Left ventricle myocardium inferior (tissue), 1 donor: ENCODE measurements around the gene KIF11. TPM values are rescaled to one million over a fixed set of nuclear protein-coding genes. Genes with fewer than 3 reads are reported as not detected.

Experiments used
- DNase-seq: peaks from one replicate; pipeline ENCODE4 v3.0.0-alpha.2; 2020
- H3K27ac ChIP-seq: fragments of 200-600 bp; replicated peaks from 2 replicates; pipeline ENCODE4 v1.8.0; 2021
- H3K27me3 ChIP-seq: fragments of 200-600 bp; 2 replicates; pipeline ENCODE4 v1.8.0; 2021; ENCODE audit warnings: low read depth
- H3K36me3 ChIP-seq: fragments of 200-600 bp; 2 replicates; pipeline ENCODE4 v1.8.0; 2021
- H3K4me1 ChIP-seq: fragments of 200-600 bp; 2 replicates; pipeline ENCODE4 v1.8.0; 2021
- H3K4me3 ChIP-seq: fragments of 200-600 bp; 2 replicates; pipeline ENCODE4 v1.8.0; 2021; ENCODE audit warnings: mild to moderate bottlenecking, moderate library complexity
- H3K9me3 ChIP-seq: fragments of 200-600 bp; replicated peaks from 2 replicates; pipeline ENCODE4 v1.8.0; 2021
- intact Hi-C: fragments of 100-400 bp; cut with micrococcal nuclease; formaldehyde crosslinking; loops from one replicate; pipeline ENCODE4 v1.11.0; 2022
- total RNA-seq: library from RNA; stranded (reverse); fragmentation: NEBNext Ultra II Directional; extraction: Animal tissue kit (Norgen Biotek cat#: 25700); gene quantifications from one replicate; pipeline ENCODE4 v1.2.1, GENCODE V29; 2021
- TF ChIP-seq, protein P1 (sequence below): fragments of 200-600 bp; IDR thresholded peaks from 2 replicates; pipeline ENCODE4 v1.8.0; 2021; ENCODE audit warnings: antibody characterized with exemption, mild to moderate bottlenecking, borderline replicate concordance
- donor health status: DM: no; HTN: yes; CAD: no; lungs with severe emphysema.

The KIF11 gene
- total RNA-seq, 1 donor from 2014 or later = 0.96 TPM

GRCh38 chr10:92593619-92594588 lies 974 bp downstream of the KIF11 start:
- Histone ChIP-seq H3K27ac (no peak overlapping the region), H3K27me3 (no peaks in the 10 kb centered on the region)

GRCh38 chr10:92595505-92595904 lies 2.6 kb downstream of the KIF11 start:
- H3K27ac ChIP-seq = no peak overlapping the region
- intact Hi-C loops = no loop called here
- no peaks in the 10 kb centered on the region for H3K9me3 ChIP-seq
- no peak for DNase-seq
- no peaks in the 10 kb centered on the region for H3K27me3 ChIP-seq
- TF ChIP-seq, protein P1, sequence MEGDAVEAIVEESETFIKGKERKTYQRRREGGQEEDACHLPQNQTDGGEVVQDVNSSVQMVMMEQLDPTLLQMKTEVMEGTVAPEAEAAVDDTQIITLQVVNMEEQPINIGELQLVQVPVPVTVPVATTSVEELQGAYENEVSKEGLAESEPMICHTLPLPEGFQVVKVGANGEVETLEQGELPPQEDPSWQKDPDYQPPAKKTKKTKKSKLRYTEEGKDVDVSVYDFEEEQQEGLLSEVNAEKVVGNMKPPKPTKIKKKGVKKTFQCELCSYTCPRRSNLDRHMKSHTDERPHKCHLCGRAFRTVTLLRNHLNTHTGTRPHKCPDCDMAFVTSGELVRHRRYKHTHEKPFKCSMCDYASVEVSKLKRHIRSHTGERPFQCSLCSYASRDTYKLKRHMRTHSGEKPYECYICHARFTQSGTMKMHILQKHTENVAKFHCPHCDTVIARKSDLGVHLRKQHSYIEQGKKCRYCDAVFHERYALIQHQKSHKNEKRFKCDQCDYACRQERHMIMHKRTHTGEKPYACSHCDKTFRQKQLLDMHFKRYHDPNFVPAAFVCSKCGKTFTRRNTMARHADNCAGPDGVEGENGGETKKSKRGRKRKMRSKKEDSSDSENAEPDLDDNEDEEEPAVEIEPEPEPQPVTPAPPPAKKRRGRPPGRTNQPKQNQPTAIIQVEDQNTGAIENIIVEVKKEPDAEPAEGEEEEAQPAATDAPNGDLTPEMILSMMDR = no peak
- H3K4me3 ChIP-seq = no peak overlapping the region
- H3K36me3 ChIP-seq = no peaks in the 10 kb centered on the region
- H3K4me1 ChIP-seq = peaks cover 25% of the 10 kb centered on the region

More at GRCh38 chr10:92593619-92594588, 974 bp downstream of the KIF11 start:
- H3K9me3 ChIP-seq = no peaks in the 10 kb centered on the region
- peaks cover 25% of the 10 kb centered on the region for H3K4me1 ChIP-seq
- no peak for DNase-seq
- peak overlapping the region; percentile 93 for H3K4me3 ChIP-seq
- intact Hi-C loops = no loop called here
- H3K36me3 ChIP-seq = no peaks in the 10 kb centered on the region
- TF ChIP-seq, protein P1 = no peak

DNA sequence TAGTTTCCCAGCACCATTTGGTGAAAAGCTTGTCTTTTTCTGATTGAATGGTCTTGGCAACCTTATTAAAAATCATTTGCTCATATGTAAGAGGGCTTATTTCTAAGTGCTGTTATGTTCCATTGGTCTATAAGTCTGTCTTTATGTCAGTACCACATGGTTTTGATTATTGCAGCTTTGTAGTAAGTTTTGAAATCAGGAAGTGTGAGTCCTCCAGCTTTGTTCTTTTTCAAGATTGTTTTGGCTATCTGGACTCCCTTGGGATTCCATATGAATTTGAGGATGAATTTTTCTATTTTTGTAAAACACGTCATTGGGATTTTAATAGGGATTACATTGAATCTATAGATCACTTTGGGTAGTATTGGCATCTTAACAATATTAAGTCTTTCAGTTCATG lies 5.4 kb downstream of the KIF11 start:
- H3K4me3 ChIP-seq = no peak overlapping the region
- H3K27me3 ChIP-seq = no peaks in the 10 kb centered on the region
- DNase-seq = no peak
- intact Hi-C loops = no loop called here
- H3K36me3 ChIP-seq = no peaks in the 10 kb centered on the region
- TF ChIP-seq, protein P1 = no peak
- peaks cover 7% of the 10 kb centered on the region for H3K4me1 ChIP-seq
- no peaks in the 10 kb centered on the region for H3K9me3 ChIP-seq
- no peak overlapping the region for H3K27ac ChIP-seq

DNA sequence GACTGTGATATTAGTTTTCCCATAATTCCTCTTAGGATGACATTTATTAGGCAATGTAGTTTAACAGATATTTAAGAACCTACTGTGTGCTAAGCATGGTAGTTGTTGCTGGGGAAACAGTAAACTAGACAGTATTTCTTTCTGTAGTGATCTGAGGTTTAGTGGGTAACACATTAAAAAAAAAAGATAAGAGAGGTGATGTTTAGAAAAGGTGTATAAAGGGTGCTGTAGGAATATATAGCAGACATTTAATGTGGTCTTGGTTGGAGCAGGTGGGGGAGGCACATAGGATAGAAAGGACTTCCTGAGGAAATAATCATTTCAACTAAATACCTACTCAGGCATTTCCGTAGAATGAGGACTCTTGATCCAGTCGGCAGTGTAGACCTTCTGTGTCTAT lies 11.9 kb downstream of the KIF11 start:
- TF ChIP-seq, protein P1 = no peak
- DNase-seq = no peak

GRCh38 chr10:92615515-92615914 lies 22.6 kb downstream of the KIF11 start:
- Histone ChIP-seq H3K27ac (no peak overlapping the region), H3K4me1 (no peaks in the 10 kb centered on the region), H3K9me3 (no peaks in the 10 kb centered on the region), H3K4me3 (no peak overlapping the region), H3K27me3 (no peaks in the 10 kb centered on the region), H3K36me3 (no peaks in the 10 kb centered on the region)
- intact Hi-C loops = no loop called here
- TF ChIP-seq, protein P1 = no peak
- DNase-seq = no peak

More for the DNA sequence above, 11.9 kb downstream of the KIF11 start:
- no peaks in the 10 kb centered on the region for H3K27me3 ChIP-seq
- H3K27ac ChIP-seq = no peak overlapping the region
- no peaks in the 10 kb centered on the region for H3K36me3 ChIP-seq
- H3K4me3 ChIP-seq = no peak overlapping the region
- H3K9me3 ChIP-seq = no peaks in the 10 kb centered on the region
- no peaks in the 10 kb centered on the region for H3K4me1 ChIP-seq
- intact Hi-C loops = no loop called here
